ENCODE results near the gene MAP3K15. TPM values are rescaled to one million over a fixed set of nuclear protein-coding genes. Genes with fewer than 3 reads are reported as not detected.

The MAP3K15 gene
- total RNA-seq, 1 donor = under 0.01 TPM

GRCh38 chrX:19388741-19389140 is 126.6 kb downstream of the MAP3K15 start:
- no peak for TF ChIP-seq CTCF (IDR thresholded peaks at IDR 0.05; ENCODE audit: insufficient read depth, low read depth, low read length)
- H3K4me3 ChIP-seq (ENCODE audit: low read depth, low read length) = no peak overlapping the region
- no peak for DNase-seq (ENCODE audit: low read depth)

GRCh38 chrX:19388064-19388679 is 127.1 kb downstream of the MAP3K15 start:
- H3K4me3 ChIP-seq (ENCODE audit: low read depth, low read length) = no peak overlapping the region
- TF ChIP-seq CTCF (IDR thresholded peaks at IDR 0.05; ENCODE audit: insufficient read depth, low read depth, low read length) = no peak
- DNase-seq (ENCODE audit: low read depth) = no peak

GRCh38 chrX:19386679-19387078 is 128.6 kb downstream of the MAP3K15 start:
- TF ChIP-seq CTCF (IDR thresholded peaks at IDR 0.05; ENCODE audit: insufficient read depth, low read depth, low read length) = no peak
- no peak for DNase-seq (ENCODE audit: low read depth)

GRCh38 chrX:19382555-19383145 is 132.7 kb downstream of the MAP3K15 start:
- H3K4me3 ChIP-seq (ENCODE audit: low read depth, low read length) = no peak overlapping the region
- TF ChIP-seq CTCF (IDR thresholded peaks at IDR 0.05; ENCODE audit: insufficient read depth, low read depth, low read length) = peak; percentile 63
- DNase-seq (ENCODE audit: low read depth) = peak; percentile 22

More at GRCh38 chrX:19386679-19387078, 128.6 kb downstream of the MAP3K15 start:
- H3K4me3 ChIP-seq (ENCODE audit: low read depth, low read length) = no peak overlapping the region

- no peak for TF ChIP-seq CTCF (IDR thresholded peaks at IDR 0.05; ENCODE audit: insufficient read depth, low read depth, low read length)
- H3K4me3 ChIP-seq (ENCODE audit: low read depth, low read length) = no peak overlapping the region
- no peak for DNase-seq (ENCODE audit: low read depth)
These were observed 134.0 kb downstream of the MAP3K15 start for GRCh38 chrX:19381326-19381725.

GRCh38 chrX:19377799-19378198 is 137.5 kb downstream of the MAP3K15 start:
- no peak for TF ChIP-seq CTCF (IDR thresholded peaks at IDR 0.05; ENCODE audit: insufficient read depth, low read depth, low read length)
- H3K4me3 ChIP-seq (ENCODE audit: low read depth, low read length) = no peak overlapping the region
- DNase-seq (ENCODE audit: low read depth) = no peak

All from fibroblast of villous mesenchyme (primary cell).